Measurements from ENCODE around the gene PTPRO.

Gene PTPRO

DNA sequence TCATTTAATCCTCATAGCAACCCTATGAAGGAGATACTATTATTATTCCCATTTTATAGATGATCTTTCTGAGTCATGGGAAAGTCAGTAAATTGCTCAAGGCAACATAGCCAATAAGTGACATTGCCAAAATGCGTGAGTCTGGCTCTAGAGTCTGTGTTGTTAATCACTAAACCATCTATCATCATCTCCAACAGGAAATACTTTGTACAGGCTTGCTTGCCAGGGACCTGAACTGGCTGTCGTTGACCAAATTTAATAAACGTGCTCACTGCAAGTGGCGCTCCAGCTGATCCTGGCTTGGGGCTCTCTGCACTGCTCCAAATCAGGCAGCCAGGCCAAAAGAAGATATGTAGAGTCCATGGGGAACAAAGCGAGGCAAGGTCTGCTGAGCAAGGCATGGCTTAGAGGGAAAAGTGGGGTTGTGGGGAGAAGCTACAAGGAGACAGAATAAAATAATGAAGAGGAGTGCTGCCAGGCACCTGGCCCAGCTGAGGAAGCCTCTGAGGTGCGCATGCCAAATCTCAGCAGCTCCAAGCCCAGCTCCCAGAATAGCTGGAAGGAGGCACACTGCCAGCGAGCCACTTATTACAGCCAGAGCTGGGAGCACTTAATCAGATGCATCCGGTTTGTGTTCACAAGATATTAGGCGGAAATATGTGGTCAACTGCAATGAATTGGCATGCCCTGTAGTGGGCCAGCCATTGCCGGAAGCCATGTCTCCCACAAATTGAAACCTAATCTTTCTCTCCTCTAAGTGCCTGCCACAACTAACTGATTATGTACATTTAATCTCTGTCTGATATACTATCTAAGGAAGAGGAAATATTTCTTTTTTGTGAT, 43.3 kb upstream of the PTPRO start:
- no peak overlapping the region for H3K9ac ChIP-seq (ENCODE audit: low read length)
- no peaks in the 10 kb centered on the region for H3K79me2 ChIP-seq (ENCODE audit: low read length)
- TF ChIP-seq CTCF (IDR thresholded peaks at IDR 0.05; ENCODE audit: low read depth, low read length) (no peak), EZH2phosphoT487 (IDR thresholded peaks at IDR 0.05; ENCODE audit: low read depth) (no peak)
- no peak overlapping the region for H3K4me3 ChIP-seq (ENCODE audit: low read length)
- no peak overlapping the region for H2AFZ ChIP-seq (ENCODE audit: low read depth, low read length)
- H3K27ac ChIP-seq (ENCODE audit: low read length), result no peak overlapping the region
- H3K36me3 ChIP-seq (replicated peaks; ENCODE audit: low read depth, low read length), result no peaks in the 10 kb centered on the region
- no peak overlapping the region for H3K4me2 ChIP-seq (ENCODE audit: low read length)
- H4K20me1 ChIP-seq (ENCODE audit: insufficient read depth, low read length), result no peaks in the 10 kb centered on the region
- H3K9me3 ChIP-seq (ENCODE audit: insufficient read depth, low read length), result no peaks in the 10 kb centered on the region
- no peaks in the 10 kb centered on the region for H3K27me3 ChIP-seq (ENCODE audit: low read depth, low read length)
- peaks cover 20% of the 10 kb centered on the region for H3K4me1 ChIP-seq (ENCODE audit: low read length)

DNA sequence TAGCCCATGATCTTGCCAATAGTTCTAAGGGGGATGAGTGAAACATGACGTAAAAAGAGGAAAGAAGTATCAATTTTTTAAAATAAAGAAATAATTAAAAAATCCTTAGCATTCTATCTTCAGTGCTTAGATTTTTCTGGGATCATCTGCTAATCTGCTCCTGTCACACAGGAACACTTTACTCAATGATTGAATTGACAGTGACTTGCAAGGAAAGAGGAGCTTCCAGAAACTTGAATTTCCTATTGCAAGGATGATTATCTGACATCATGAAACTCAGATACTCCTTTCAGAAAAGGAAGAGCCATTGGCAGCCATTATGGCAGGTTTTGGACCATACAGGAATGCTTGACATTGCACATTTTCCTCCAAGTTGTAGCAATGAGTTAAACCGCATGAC, 41.4 kb upstream of the PTPRO start:
- Histone ChIP-seq H3K4me3 (ENCODE audit: low read length) (no peak overlapping the region), H4K20me1 (ENCODE audit: insufficient read depth, low read length) (no peaks in the 10 kb centered on the region)

GRCh38 chr12:15289192-15289591, 33.1 kb upstream of the PTPRO start:
- Histone ChIP-seq H2AFZ (ENCODE audit: low read depth, low read length) (no peak overlapping the region), H3K36me3 (replicated peaks; ENCODE audit: low read depth, low read length) (no peaks in the 10 kb centered on the region), H3K4me1 (ENCODE audit: low read length) (no peaks in the 10 kb centered on the region), H3K4me2 (ENCODE audit: low read length) (no peak overlapping the region), H3K9ac (ENCODE audit: low read length) (no peak overlapping the region), H4K20me1 (ENCODE audit: insufficient read depth, low read length) (no peaks in the 10 kb centered on the region), H3K79me2 (ENCODE audit: low read length) (no peaks in the 10 kb centered on the region), H3K4me3 (ENCODE audit: low read length) (no peak overlapping the region), H3K9me3 (ENCODE audit: insufficient read depth, low read length) (no peaks in the 10 kb centered on the region), H3K27me3 (ENCODE audit: low read depth, low read length) (no peaks in the 10 kb centered on the region), H3K27ac (ENCODE audit: low read length) (no peak overlapping the region)
- TF ChIP-seq CTCF (IDR thresholded peaks at IDR 0.05; ENCODE audit: low read depth, low read length), result no peak
- TF ChIP-seq EZH2phosphoT487 (IDR thresholded peaks at IDR 0.05; ENCODE audit: low read depth), result no peak

More for the DNA sequence above, 41.4 kb upstream of the PTPRO start:
- no peaks in the 10 kb centered on the region for H3K36me3 ChIP-seq (replicated peaks; ENCODE audit: low read depth, low read length)
- H3K9me3 ChIP-seq (ENCODE audit: insufficient read depth, low read length), result no peaks in the 10 kb centered on the region
- peaks cover under 1% of the 10 kb centered on the region for H3K4me1 ChIP-seq (ENCODE audit: low read length)
- TF ChIP-seq EZH2phosphoT487 (IDR thresholded peaks at IDR 0.05; ENCODE audit: low read depth) (no peak), CTCF (IDR thresholded peaks at IDR 0.05; ENCODE audit: low read depth, low read length) (no peak)
- no peak overlapping the region for H3K9ac ChIP-seq (ENCODE audit: low read length)
- H2AFZ ChIP-seq (ENCODE audit: low read depth, low read length), result no peak overlapping the region
- H3K79me2 ChIP-seq (ENCODE audit: low read length), result no peaks in the 10 kb centered on the region
- H3K27me3 ChIP-seq (ENCODE audit: low read depth, low read length), result no peaks in the 10 kb centered on the region
- no peak overlapping the region for H3K4me2 ChIP-seq (ENCODE audit: low read length)
- no peak overlapping the region for H3K27ac ChIP-seq (ENCODE audit: low read length)

GRCh38 chr12:15293731-15294130, 28.6 kb upstream of the PTPRO start:
- Histone ChIP-seq H3K9me3 (ENCODE audit: insufficient read depth, low read length) (no peaks in the 10 kb centered on the region), H3K4me2 (ENCODE audit: low read length) (no peak overlapping the region), H3K9ac (ENCODE audit: low read length) (no peak overlapping the region), H3K4me1 (ENCODE audit: low read length) (no peaks in the 10 kb centered on the region), H3K27me3 (ENCODE audit: low read depth, low read length) (no peaks in the 10 kb centered on the region), H4K20me1 (ENCODE audit: insufficient read depth, low read length) (no peaks in the 10 kb centered on the region), H2AFZ (ENCODE audit: low read depth, low read length) (no peak overlapping the region), H3K79me2 (ENCODE audit: low read length) (no peaks in the 10 kb centered on the region), H3K36me3 (replicated peaks; ENCODE audit: low read depth, low read length) (no peaks in the 10 kb centered on the region), H3K27ac (ENCODE audit: low read length) (no peak overlapping the region), H3K4me3 (ENCODE audit: low read length) (no peak overlapping the region)
- TF ChIP-seq CTCF (IDR thresholded peaks at IDR 0.05; ENCODE audit: low read depth, low read length) (no peak), EZH2phosphoT487 (IDR thresholded peaks at IDR 0.05; ENCODE audit: low read depth) (no peak)
